HG03175 (cell line): ENCODE measurements around the gene OR51G2.

Experiments
- ATAC-seq: cut with Tn5 transposase; IDR thresholded peaks from one replicate; pipeline ENCODE4 v1.9.1; 2021; ENCODE audit warnings: mild to moderate bottlenecking, moderate library complexity; ENCODE audit not compliant: unreplicated experiment

OR51G2 gene

DNA sequence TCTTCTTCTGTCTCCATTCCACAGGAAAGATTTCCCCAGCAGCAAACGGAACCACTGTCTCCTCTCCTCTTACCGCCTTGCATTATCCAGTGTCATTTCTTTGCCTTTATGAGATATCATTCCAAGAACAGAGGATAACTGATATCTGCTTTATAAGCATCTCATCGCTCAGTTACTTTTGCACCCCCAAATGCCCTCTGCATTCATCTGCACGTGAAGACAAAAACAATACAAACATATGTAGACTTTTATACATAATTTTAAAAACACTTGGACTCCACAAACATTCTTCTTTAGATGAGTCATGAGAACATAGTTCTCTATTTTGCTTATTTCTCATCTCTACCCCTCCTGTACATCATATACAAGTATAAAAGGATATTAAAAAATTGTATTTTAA lies 38.0 kb downstream of the OR51G2 start:
- ATAC-seq, result no peak

DNA sequence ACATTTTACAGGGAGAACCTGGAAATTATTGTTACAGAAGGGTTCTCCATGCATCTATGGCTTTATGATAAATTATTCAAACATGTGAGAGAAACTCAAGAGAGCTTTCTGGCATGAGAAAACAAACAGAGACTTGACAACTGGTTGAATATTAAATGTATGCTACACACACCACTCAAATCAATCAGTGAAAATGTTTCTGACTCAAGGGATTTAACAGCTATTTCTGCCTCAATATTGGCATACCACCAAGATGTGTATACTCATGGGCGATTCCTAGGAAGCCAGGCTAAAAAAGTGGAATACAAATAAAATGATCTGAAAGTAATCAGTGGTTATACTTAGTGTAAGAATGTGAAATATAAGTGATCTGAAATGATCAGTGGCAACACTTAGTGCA lies 53.3 kb downstream of the OR51G2 start:
- ATAC-seq, result no peak

DNA sequence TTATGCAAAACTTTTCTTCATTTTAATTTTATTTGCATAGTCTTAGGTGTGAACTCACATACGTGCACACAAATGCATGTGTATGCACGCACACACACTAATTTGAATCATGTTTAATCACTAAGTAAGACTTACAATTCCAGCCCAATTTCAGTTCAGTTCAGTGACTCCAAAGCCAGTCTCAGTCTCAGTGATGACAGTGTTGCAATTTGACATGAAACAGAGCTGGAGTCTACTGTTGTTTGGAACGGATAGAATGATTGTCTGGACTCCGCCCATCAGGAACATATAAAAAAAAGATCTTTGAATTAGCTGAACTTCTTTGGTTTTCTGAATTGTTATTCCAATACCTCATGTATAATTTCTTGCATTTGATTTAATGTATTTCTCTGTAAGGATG lies 55.3 kb downstream of the OR51G2 start:
- ATAC-seq, result no peak
